Articular chondrocyte of knee joint (primary cell): ENCODE measurements around the gene BEST3. TPM values are rescaled to one million over a fixed set of nuclear protein-coding genes. Genes with fewer than 3 reads are reported as not detected.

Experiments used
- total RNA-seq: library from RNA; depleted of rRNA; stranded (reverse); fragments of >200 nt; gene quantifications from 2 replicates; pipeline ENCODE4 v1.2.3, GENCODE V29; 2012

BEST3 gene
- not detected in 2 replicates for total RNA-seq

DNA sequence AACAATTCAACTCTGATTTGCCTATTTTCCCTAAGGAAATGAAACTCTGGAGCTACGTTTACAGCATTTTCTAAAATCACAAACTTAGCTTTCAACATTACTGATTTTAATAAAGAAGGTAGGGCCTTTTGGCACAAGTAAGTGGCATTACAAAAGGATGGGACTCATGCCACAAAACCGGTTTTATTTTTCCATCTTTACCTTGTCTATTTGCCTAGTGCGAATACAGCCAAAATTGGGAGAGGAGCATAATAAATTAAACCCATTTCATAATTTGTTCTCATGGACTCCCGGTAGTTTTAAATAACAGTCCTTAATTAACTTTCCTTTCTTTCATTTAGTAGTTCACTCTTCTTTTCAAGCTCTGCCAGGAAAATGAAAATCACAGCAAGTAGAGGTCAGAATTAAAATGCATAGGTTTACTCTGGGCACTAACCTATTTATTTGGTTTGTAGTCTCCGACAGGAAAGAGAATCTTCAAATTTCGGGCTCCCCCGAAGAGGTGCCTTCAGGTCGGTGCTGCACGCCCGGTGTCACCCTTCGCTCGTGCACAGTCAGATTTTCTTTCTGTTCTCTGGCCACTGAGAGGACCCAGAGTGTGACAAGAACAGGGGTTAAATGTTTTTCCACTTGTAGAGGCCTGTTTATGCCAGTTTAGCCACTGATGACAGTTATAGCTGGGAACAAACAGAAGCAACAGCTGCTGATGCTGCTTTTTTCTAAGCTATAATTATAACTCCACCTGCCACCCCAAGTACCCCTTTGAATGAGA lies at the start of gene BEST3:
Gene BEST3 (minus strand): TSS at position 535 of the 772 bp plus-strand sequence. CDS start 1,505 bp downstream, outside the sequence.

GRCh38 chr12:69738351-69739286 lies 39.5 kb upstream of the BEST3 start, which contains the start of gene RAB3IP:
Gene RAB3IP, plus strand, starts transcription at chr12:69738860. Its CDS starts 16,549 bp downstream, at chr12:69755409.

DNA sequence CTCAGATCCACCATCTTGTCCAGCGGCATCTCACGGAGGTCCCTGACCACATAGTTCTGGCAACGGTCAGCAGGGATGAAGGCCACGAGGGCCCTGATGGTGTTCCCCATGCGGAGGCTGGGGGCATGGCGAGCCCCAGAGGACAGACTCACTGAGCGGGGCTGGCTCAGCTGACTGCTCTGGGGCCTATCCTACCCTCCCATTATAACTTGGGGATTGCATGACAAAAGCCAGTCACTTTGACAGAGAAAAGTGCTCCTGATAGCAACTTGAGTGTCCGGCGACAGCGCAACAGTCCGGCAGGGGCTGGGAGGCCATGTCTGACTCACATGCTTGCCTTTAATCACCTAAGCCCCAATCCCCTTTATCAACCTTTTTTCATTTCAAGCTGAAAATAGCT lies 88.4 kb downstream of the BEST3 start, which contains the start of gene LRRC10:
Gene LRRC10 (minus strand): TSS at position 179 of the 400 bp plus-strand sequence. CDS start 69 bp downstream, at position 110.

Other genes with a start within 250 kb of the BEST3 start
- gene FRS2, start 228.9 kb downstream of the BEST3 start, total RNA-seq: 103 and 111 TPM in 2 replicates
- gene CCT2, start 113.8 kb downstream of the BEST3 start, total RNA-seq: 174 and 206 TPM in 2 replicates
- gene LRRC10, start 88.4 kb downstream of the BEST3 start, total RNA-seq: not detected in 2 replicates
- 1.6 and 2.5 TPM in 2 replicates for gene RAB3IP, start 39.6 kb upstream of the BEST3 start, total RNA-seq
- under 0.01 TPM in 1 of 2 replicates, not detected in the other for gene MYRFL, start 125.9 kb upstream of the BEST3 start, total RNA-seq